ENCODE data around the gene TBCCD1.

Gene TBCCD1

GRCh38 chr3:186598108-186598784 is 31.1 kb upstream of the TBCCD1 start:
- DNase-seq (ENCODE audit: insufficient read length, low spot score) (no peak), FAIRE-seq (no peak)
- TF ChIP-seq TAF1 (IDR thresholded peaks at IDR 0.05; ENCODE audit: low read depth, low read length) (no peak), POLR2A (IDR thresholded peaks at IDR 0.05; ENCODE audit: low read depth, low read length) (no peak), POLR2AphosphoS5 (IDR thresholded peaks at IDR 0.05; ENCODE audit: low read depth, low read length) (no peak), PAX5 (IDR thresholded peaks at IDR 0.05; ENCODE audit: insufficient read depth, low read length, severe bottlenecking) (no peak), POU2F2 (IDR thresholded peaks at IDR 0.05; ENCODE audit: low read depth, low read length) (no peak), SPI1 (IDR thresholded peaks at IDR 0.05; ENCODE audit: low read depth, low read length) (no peak)

DNA sequence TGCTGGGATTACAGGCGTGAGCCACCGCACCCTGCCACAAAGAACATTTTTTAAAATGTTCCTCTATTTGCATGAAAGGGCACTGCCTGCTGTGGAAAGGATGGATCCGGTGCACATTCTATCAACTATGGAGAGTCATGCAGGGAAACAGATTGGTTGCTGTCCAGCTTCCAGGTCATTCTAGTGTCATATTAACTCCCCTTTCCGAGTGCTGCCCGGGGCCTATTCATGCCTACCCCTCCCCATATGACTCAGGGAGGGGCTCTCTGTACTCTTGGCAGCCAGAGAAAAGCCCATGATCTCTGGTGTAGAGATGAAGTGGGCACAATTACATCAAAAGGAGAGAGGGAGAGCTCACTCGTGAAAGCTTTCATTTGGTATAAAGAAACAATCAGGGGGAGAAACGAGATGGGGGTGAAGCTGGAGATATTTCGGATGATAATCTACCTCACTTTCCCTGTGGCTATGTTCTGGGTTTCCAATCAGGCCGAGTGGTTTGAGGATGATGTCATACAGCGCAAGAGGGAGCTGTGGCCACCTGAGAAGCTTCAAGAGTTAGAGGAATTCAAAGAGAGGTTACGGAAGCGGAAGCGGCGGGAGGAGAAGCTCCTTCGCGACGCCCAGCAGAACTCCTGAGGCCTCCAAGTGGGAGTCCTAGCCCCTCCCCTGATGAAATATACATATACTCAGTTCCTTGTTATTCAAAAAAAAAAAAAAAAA is 29.6 kb upstream of the TBCCD1 start:
- FAIRE-seq (no peak), DNase-seq (ENCODE audit: insufficient read length, low spot score) (no peak)
- TF ChIP-seq PAX5 (IDR thresholded peaks at IDR 0.05; ENCODE audit: insufficient read depth, low read length, severe bottlenecking), result no peak
- TF ChIP-seq TAF1 (IDR thresholded peaks at IDR 0.05; ENCODE audit: low read depth, low read length), result no peak
- TF ChIP-seq POLR2AphosphoS5 (IDR thresholded peaks at IDR 0.05; ENCODE audit: low read depth, low read length), result no peak
- no peak for TF ChIP-seq SPI1 (IDR thresholded peaks at IDR 0.05; ENCODE audit: low read depth, low read length)
- TF ChIP-seq POLR2A (IDR thresholded peaks at IDR 0.05; ENCODE audit: low read depth, low read length), result no peak

DNA sequence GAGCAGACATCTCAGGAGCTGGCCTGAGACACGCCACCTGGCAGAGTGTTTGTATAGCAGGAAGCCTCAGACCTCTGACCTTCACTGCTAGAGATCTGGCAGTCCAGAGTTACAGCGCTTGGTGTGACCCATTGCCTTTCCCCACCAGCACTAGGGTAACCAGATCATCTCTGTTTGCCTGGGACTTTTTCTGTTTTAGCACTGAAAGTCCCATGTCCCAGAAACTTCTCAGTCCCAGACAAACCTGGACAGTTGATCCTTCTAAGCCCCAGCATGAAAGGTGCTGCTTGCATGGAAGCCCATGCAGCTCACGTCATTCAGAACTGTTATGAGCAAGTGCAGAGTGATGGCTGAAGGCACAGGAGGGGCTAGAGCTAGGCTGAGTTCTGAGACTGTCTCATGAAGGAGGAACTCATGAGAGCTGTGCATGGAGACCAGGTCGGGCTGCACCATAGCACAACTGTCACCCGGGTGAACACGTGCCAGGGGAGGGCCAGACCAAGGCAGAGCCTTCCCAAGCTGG is 27.5 kb upstream of the TBCCD1 start:
- FAIRE-seq, result no peak
- TF ChIP-seq POLR2AphosphoS5 (IDR thresholded peaks at IDR 0.05; ENCODE audit: low read depth, low read length), result no peak
- no peak for TF ChIP-seq POU2F2 (IDR thresholded peaks at IDR 0.05; ENCODE audit: low read depth, low read length)
- TF ChIP-seq PAX5 (IDR thresholded peaks at IDR 0.05; ENCODE audit: insufficient read depth, low read length, severe bottlenecking), result no peak
- TF ChIP-seq POLR2A (IDR thresholded peaks at IDR 0.05; ENCODE audit: low read depth, low read length), result no peak
- no peak for DNase-seq (ENCODE audit: insufficient read length, low spot score)

GRCh38 chr3:186593862-186594261 is 26.7 kb upstream of the TBCCD1 start:
- no peak for DNase-seq (ENCODE audit: insufficient read length, low spot score)
- TF ChIP-seq PAX5 (IDR thresholded peaks at IDR 0.05; ENCODE audit: insufficient read depth, low read length, severe bottlenecking), result no peak
- TF ChIP-seq POLR2AphosphoS5 (IDR thresholded peaks at IDR 0.05; ENCODE audit: low read depth, low read length), result no peak
- TF ChIP-seq SPI1 (IDR thresholded peaks at IDR 0.05; ENCODE audit: low read depth, low read length), result no peak
- TF ChIP-seq TAF1 (IDR thresholded peaks at IDR 0.05; ENCODE audit: low read depth, low read length), result no peak
- TF ChIP-seq POU2F2 (IDR thresholded peaks at IDR 0.05; ENCODE audit: low read depth, low read length), result no peak
- no peak for TF ChIP-seq POLR2A (IDR thresholded peaks at IDR 0.05; ENCODE audit: low read depth, low read length)
- no peak for FAIRE-seq

- FAIRE-seq (no peak), DNase-seq (ENCODE audit: insufficient read length, low spot score) (no peak)
- TF ChIP-seq POU2F2 (IDR thresholded peaks at IDR 0.05; ENCODE audit: low read depth, low read length) (no peak), TAF1 (IDR thresholded peaks at IDR 0.05; ENCODE audit: low read depth, low read length) (no peak), POLR2AphosphoS5 (IDR thresholded peaks at IDR 0.05; ENCODE audit: low read depth, low read length) (no peak), POLR2A (IDR thresholded peaks at IDR 0.05; ENCODE audit: low read depth, low read length) (no peak), SPI1 (IDR thresholded peaks at IDR 0.05; ENCODE audit: low read depth, low read length) (no peak), PAX5 (IDR thresholded peaks at IDR 0.05; ENCODE audit: insufficient read depth, low read length, severe bottlenecking) (no peak)
Observed at GRCh38 chr3:186592682-186593081, 25.5 kb upstream of the TBCCD1 start.

DNA sequence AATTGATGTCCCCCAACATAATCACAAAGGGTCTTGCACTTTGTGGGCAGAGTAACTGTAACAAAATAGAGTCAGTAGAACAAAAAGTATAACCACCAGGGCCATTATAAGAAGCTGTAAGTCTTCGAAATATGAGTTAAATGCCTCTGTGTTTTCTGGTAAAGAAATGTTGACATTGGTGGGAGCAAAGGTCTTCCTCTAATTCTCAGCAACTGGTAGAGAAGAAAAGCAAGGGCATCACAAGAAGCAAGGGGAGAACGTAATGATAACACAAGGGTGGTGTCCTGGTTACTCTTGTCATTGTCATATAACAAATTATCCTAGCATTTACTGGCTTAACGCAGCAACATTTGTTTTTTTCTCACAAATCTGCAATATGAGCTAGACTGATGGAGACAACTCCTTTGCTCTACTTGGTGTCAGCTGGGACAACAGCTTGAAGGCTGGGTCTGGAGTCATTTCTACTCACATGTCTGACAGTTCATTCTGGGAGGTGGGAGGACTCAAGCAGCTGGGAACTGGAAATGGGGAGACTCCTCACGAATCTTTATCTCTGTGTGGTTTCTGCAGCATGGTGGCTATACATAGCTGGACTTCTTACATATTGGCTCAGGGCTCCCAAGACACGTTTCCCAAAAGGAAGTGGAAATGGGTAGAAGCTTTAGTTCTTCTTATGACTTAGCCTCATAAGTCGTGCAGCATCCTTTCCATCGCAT is 23.6 kb upstream of the TBCCD1 start:
- no peak for FAIRE-seq
- DNase-seq (ENCODE audit: insufficient read length, low spot score), result no peak
- TF ChIP-seq TAF1 (IDR thresholded peaks at IDR 0.05; ENCODE audit: low read depth, low read length) (no peak), POLR2AphosphoS5 (IDR thresholded peaks at IDR 0.05; ENCODE audit: low read depth, low read length) (no peak), POU2F2 (IDR thresholded peaks at IDR 0.05; ENCODE audit: low read depth, low read length) (no peak), SPI1 (IDR thresholded peaks at IDR 0.05; ENCODE audit: low read depth, low read length) (no peak), PAX5 (IDR thresholded peaks at IDR 0.05; ENCODE audit: insufficient read depth, low read length, severe bottlenecking) (no peak), POLR2A (IDR thresholded peaks at IDR 0.05; ENCODE audit: low read depth, low read length) (no peak)

DNA sequence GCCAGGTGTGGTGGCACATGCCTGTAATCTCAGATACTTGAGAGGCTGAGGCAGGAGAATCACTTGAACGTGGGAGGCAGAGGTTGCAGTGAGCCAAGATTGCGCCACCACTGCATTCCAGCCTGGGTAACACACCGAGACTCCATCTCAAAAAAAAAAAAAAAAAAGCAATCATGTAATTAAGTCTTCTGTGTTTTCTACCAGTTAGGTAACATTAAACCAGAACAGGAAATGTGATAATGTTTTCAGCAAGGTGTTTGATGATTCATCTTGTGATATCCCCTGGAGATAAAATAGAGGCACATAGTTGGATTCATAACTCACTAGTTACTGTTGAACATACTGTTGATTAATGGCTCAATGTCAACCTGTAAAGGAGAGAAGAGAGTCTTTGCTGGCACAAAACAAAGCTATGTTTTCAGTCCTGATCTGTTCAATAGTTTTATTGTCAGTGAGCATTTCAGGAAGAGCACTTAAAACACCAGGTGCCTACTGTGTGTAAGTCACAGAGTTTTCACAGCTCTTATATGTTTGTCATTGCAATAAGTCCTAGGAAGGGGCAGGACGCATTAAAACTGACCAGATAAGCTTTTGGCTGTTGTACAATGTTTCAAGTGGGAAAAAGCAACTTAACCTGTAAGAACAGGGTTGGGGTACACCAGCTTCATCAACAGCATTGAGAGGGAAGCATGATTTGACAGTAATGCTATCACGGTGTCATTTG is 22.9 kb upstream of the TBCCD1 start:
- TF ChIP-seq POLR2A (IDR thresholded peaks at IDR 0.05; ENCODE audit: low read depth, low read length), result no peak
- no peak for TF ChIP-seq PAX5 (IDR thresholded peaks at IDR 0.05; ENCODE audit: insufficient read depth, low read length, severe bottlenecking)
- TF ChIP-seq POLR2AphosphoS5 (IDR thresholded peaks at IDR 0.05; ENCODE audit: low read depth, low read length), result no peak
- no peak for TF ChIP-seq TAF1 (IDR thresholded peaks at IDR 0.05; ENCODE audit: low read depth, low read length)
- TF ChIP-seq SPI1 (IDR thresholded peaks at IDR 0.05; ENCODE audit: low read depth, low read length), result no peak
- TF ChIP-seq POU2F2 (IDR thresholded peaks at IDR 0.05; ENCODE audit: low read depth, low read length), result no peak
- FAIRE-seq (no peak), DNase-seq (ENCODE audit: insufficient read length, low spot score) (no peak)

- no peak for TF ChIP-seq SPI1 (IDR thresholded peaks at IDR 0.05; ENCODE audit: low read depth, low read length)
- no peak for TF ChIP-seq POU2F2 (IDR thresholded peaks at IDR 0.05; ENCODE audit: low read depth, low read length)
- TF ChIP-seq TAF1 (IDR thresholded peaks at IDR 0.05; ENCODE audit: low read depth, low read length), result no peak
- TF ChIP-seq PAX5 (IDR thresholded peaks at IDR 0.05; ENCODE audit: insufficient read depth, low read length, severe bottlenecking), result no peak
- TF ChIP-seq POLR2AphosphoS5 (IDR thresholded peaks at IDR 0.05; ENCODE audit: low read depth, low read length), result no peak
- no peak for TF ChIP-seq POLR2A (IDR thresholded peaks at IDR 0.05; ENCODE audit: low read depth, low read length)
- DNase-seq (ENCODE audit: insufficient read length, low spot score) (no peak), FAIRE-seq (no peak)
Observed at GRCh38 chr3:186589121-186589520, 22.0 kb upstream of the TBCCD1 start.
